GM19043 (cell line): ENCODE data around the gene DNAH9.
"Not testable (repeated sequence)": the region's sequence is repeated elsewhere in the genome, so short reads cannot be mapped to it uniquely, and the experiment has no call there.

Source experiments
- ATAC-seq: cut with Tn5 transposase; IDR thresholded peaks from one replicate; pipeline ENCODE4 v1.9.1; 2021; ENCODE audit warnings: low read depth; ENCODE audit not compliant: unreplicated experiment

Gene DNAH9

GRCh38 chr17:11952610-11953009 lies 354.3 kb downstream of the DNAH9 start:
- no peak for ATAC-seq

GRCh38 chr17:11953924-11954323 lies 355.7 kb downstream of the DNAH9 start:
- ATAC-seq = no peak

GRCh38 chr17:11954936-11955335 lies 356.7 kb downstream of the DNAH9 start:
- no peak for ATAC-seq

GRCh38 chr17:11969565-11969964 lies 371.3 kb downstream of the DNAH9 start:
- ATAC-seq = no peak

GRCh38 chr17:11972741-11973140 lies 374.5 kb downstream of the DNAH9 start:
- not testable (repeated sequence) for ATAC-seq

- no peak for ATAC-seq
These were observed 381.5 kb downstream of the DNAH9 start for GRCh38 chr17:11979795-11980194.

- no peak for ATAC-seq
These were observed 382.5 kb downstream of the DNAH9 start for GRCh38 chr17:11980813-11981212.

GRCh38 chr17:11981862-11982261 lies 383.6 kb downstream of the DNAH9 start:
- no peak for ATAC-seq

- no peak for ATAC-seq
These were observed 388.1 kb downstream of the DNAH9 start for GRCh38 chr17:11986179-11986941.

- no peak for ATAC-seq
These were observed 388.7 kb downstream of the DNAH9 start for GRCh38 chr17:11986942-11987329.

- no peak for ATAC-seq
These were observed 392.2 kb downstream of the DNAH9 start for GRCh38 chr17:11990363-11990983.

GRCh38 chr17:11991461-11991860 lies 393.2 kb downstream of the DNAH9 start:
- ATAC-seq = no peak

- ATAC-seq = peak; percentile 32
These were observed 398.5 kb downstream of the DNAH9 start for GRCh38 chr17:11996722-11997146.

- peak; percentile 96 for ATAC-seq
These were observed 399.1 kb downstream of the DNAH9 start, which contains the start of gene ZNF18 for GRCh38 chr17:11997147-11997971. Gene ZNF18 (minus strand): TSS chr17:11997475. CDS start chr17:11992829, 4,646 bp downstream.

- no peak for ATAC-seq
These were observed 399.6 kb downstream of the DNAH9 start for GRCh38 chr17:11997972-11998233.

GRCh38 chr17:11999696-12000095 lies 401.4 kb downstream of the DNAH9 start:
- ATAC-seq = no peak

- no peak for ATAC-seq
These were observed 409.2 kb downstream of the DNAH9 start for GRCh38 chr17:12007466-12007865.
